IMR-90 (cell line): ENCODE results near the gene SIRPD. TPM values are rescaled to one million over a fixed set of nuclear protein-coding genes. Genes with fewer than 3 reads are reported as not detected.

Experiments
- ATAC-seq: fragments of 200-7000 bp; cut with Tn5 transposase; 2 replicates; pipeline ENCODE4 v1.9.1; 2020; ENCODE audit warnings: low read depth, mild to moderate bottlenecking, moderate library complexity
- BruUV-seq: library from RNA; stranded (reverse); fragments of 400-500 nt; replicated peaks from 2 replicates; lab custom pipeline; 2021; lab: Mats Ljungman, UMichigan
- CTCF ChIA-PET: fragments of 300-600 bp; formaldehyde crosslinking; extraction: SDS; loops from one replicate; lab custom pipeline; 2021; ENCODE audit warnings: antibody characterized with exemption; lab: Yijun Ruan, JAX
- POLR2A ChIA-PET: fragments of 300-600 bp; sonication (Branson Sonifier 250); formaldehyde crosslinking; loops from one replicate; lab custom pipeline; 2022; ENCODE audit warnings: antibody characterized with exemption; ENCODE audit not compliant: unreplicated experiment; lab: Charles Lee
- DNase-seq: peaks from one replicate; pipeline ENCODE4 v3.0.0; 2013
- H2AFZ ChIP-seq: replicated peaks from 2 replicates; pipeline ENCODE3; 2013; ENCODE audit warnings: low read length, mild to moderate bottlenecking; ENCODE audit not compliant: poor library complexity
- H2AK5ac ChIP-seq: 2 replicates; pipeline ENCODE4 v1.6.1; 2013; ENCODE audit warnings: low read depth, low read length, inconsistent platforms
- H2AK9ac ChIP-seq: replicated peaks from 2 replicates; pipeline ENCODE3; 2013; ENCODE audit warnings: mild to moderate bottlenecking, low read depth, low read length, moderate library complexity; ENCODE audit not compliant: poor library complexity
- H2BK120ac ChIP-seq: 2 replicates; pipeline ENCODE4 v1.6.1; 2013; ENCODE audit warnings: low read depth, low read length, inconsistent platforms
- H2BK15ac ChIP-seq: 3 replicates; pipeline ENCODE4 v1.6.1; 2013; ENCODE audit warnings: low read depth, low read length, inconsistent platforms
- H2BK20ac ChIP-seq: 2 replicates; pipeline ENCODE4 v1.6.1; 2013; ENCODE audit warnings: low read depth, mild to moderate bottlenecking, inconsistent platforms, low read length, moderate library complexity
- H2BK5ac ChIP-seq: 2 replicates; pipeline ENCODE4 v1.6.1; 2013; ENCODE audit warnings: mild to moderate bottlenecking, low read depth, low read length, inconsistent platforms; ENCODE audit not compliant: poor library complexity, severe bottlenecking
- H3K14ac ChIP-seq: replicated peaks from 2 replicates; pipeline ENCODE4 v1.6.1; 2013; ENCODE audit warnings: low read depth, low read length, inconsistent platforms
- H3K18ac ChIP-seq: 2 replicates; pipeline ENCODE4 v1.6.1; 2013; ENCODE audit warnings: low read depth, low read length, control low read depth
- H3K23ac ChIP-seq: 2 replicates; pipeline ENCODE4 v1.6.1; 2013; ENCODE audit warnings: low read depth, low read length, inconsistent platforms
- H3K27ac ChIP-seq: 2 replicates; pipeline ENCODE4 v1.5.1; 2013; ENCODE audit warnings: mild to moderate bottlenecking, control low read depth, low read length; ENCODE audit not compliant: insufficient read depth
- H3K27me3 ChIP-seq: 2 replicates; pipeline ENCODE4 v1.6.1; 2013; ENCODE audit warnings: low read length; ENCODE audit not compliant: control insufficient read depth, insufficient read depth
- H3K36me3 ChIP-seq: 2 replicates; pipeline ENCODE4 v1.6.1; 2013; ENCODE audit warnings: low read length, mixed read lengths; ENCODE audit not compliant: control insufficient read depth, insufficient read depth
- H3K4ac ChIP-seq: 2 replicates; pipeline ENCODE4 v1.6.1; 2013; ENCODE audit warnings: low read depth, low read length, inconsistent platforms
- H3K4me1 ChIP-seq: 2 replicates; pipeline ENCODE4 v1.6.1; 2013; ENCODE audit warnings: low read length, mixed read lengths; ENCODE audit not compliant: control insufficient read depth, insufficient read depth
- H3K4me2 ChIP-seq: 2 replicates; pipeline ENCODE4 v1.6.1; 2013; ENCODE audit warnings: low read depth, mild to moderate bottlenecking, control low read depth, low read length, moderate library complexity
- H3K4me3 ChIP-seq: 2 replicates; pipeline ENCODE4 v1.5.1; 2013; ENCODE audit warnings: low read depth, mild to moderate bottlenecking, control low read depth, low read length, moderate library complexity; ENCODE audit not compliant: insufficient read depth
- H3K56ac ChIP-seq: 2 replicates; pipeline ENCODE4 v1.6.1; 2013; ENCODE audit warnings: low read length, inconsistent platforms; ENCODE audit not compliant: insufficient read depth; ENCODE audit errors: extremely low read depth
- H3K79me1 ChIP-seq, 2 experiments: 2 replicates each; pipeline ENCODE4 v1.6.1; 2013; ENCODE audit warnings: low read length in 2 of 2, inconsistent platforms in 1 of 2, low read depth in 1 of 2
- H3K9ac ChIP-seq: 2 replicates; pipeline ENCODE4 v1.6.1; 2013; ENCODE audit warnings: low read depth, low read length, control low read depth
- H3K9me1 ChIP-seq: 2 replicates; pipeline ENCODE4 v1.6.1; 2013; ENCODE audit warnings: low read length, inconsistent platforms; ENCODE audit not compliant: insufficient read depth
- H3K9me3 ChIP-seq: 2 replicates; pipeline ENCODE4 v1.6.1; 2013; ENCODE audit warnings: low read length; ENCODE audit not compliant: control insufficient read depth, insufficient read depth
- H4K20me1 ChIP-seq: 2 replicates; pipeline ENCODE4 v1.6.1; 2013; ENCODE audit warnings: low read length, inconsistent platforms; ENCODE audit not compliant: insufficient read depth
- H4K5ac ChIP-seq: 2 replicates; pipeline ENCODE4 v1.6.1; 2013; ENCODE audit warnings: mild to moderate bottlenecking, low read depth, low read length, control low read depth
- H4K8ac ChIP-seq, 2 experiments: 2 replicates each; pipeline ENCODE4 v1.6.1; 2013; ENCODE audit warnings: low read depth in 2 of 2, low read length in 2 of 2, control low read depth in 1 of 2, inconsistent platforms in 1 of 2
- H4K91ac ChIP-seq: 2 replicates; pipeline ENCODE4 v1.6.1; 2013; ENCODE audit warnings: low read depth, low read length, inconsistent platforms; ENCODE audit not compliant: insufficient read depth
- CHD1 ChIP-seq: IDR thresholded peaks from 2 replicates; pipeline ENCODE4 v1.6.1; 2012; ENCODE audit warnings: low read depth, low read length, improper control_type of control experiment
- FOS ChIP-seq: fragments of 150-350 bp; IDR thresholded peaks from 2 replicates; pipeline ENCODE4 v1.6.1; 2016; ENCODE audit warnings: low read depth, low read length
- MXI1 ChIP-seq: IDR thresholded peaks from 2 replicates; pipeline ENCODE4 v1.6.1; 2012; ENCODE audit warnings: low read depth, mild to moderate bottlenecking, low read length, moderate library complexity, borderline replicate concordance
- NFE2L2 ChIP-seq: fragments of 150-350 bp; IDR thresholded peaks from 2 replicates; pipeline ENCODE4 v1.6.1; 2016; ENCODE audit warnings: low read depth, mild to moderate bottlenecking, low read length
- RAD21 ChIP-seq: IDR thresholded peaks from 2 replicates; pipeline ENCODE4 v1.6.1; 2012; ENCODE audit warnings: low read length, improper control_type of control experiment
- RCOR1 ChIP-seq: IDR thresholded peaks from 2 replicates; pipeline ENCODE4 v1.6.1; 2012; ENCODE audit warnings: mild to moderate bottlenecking, low read length, improper control_type of control experiment; ENCODE audit not compliant: insufficient replicate concordance
- WGBS, 2 experiments: methylation state at CpG; one replicate each; pipeline versions ENCODE4 v1.1.5 to v1.1.7; 2013; ENCODE audit warnings: missing lambda C conversion rate in 2 of 2; ENCODE audit not compliant: insufficient read length in 1 of 2; ENCODE audit errors: extremely low coverage in 2 of 2; 5-methylcytosine and 5-hydroxymethylcytosine counted together
- dilution Hi-C: fragments of 300-500 bp; cut with HindIII; formaldehyde crosslinking; loops from one replicate; pipeline ENCODE4 v1.14.3; 2018; ENCODE audit warnings: low sequenced_read_pairs; ENCODE audit not compliant: unreplicated experiment
- in situ Hi-C: fragments of 300-500 bp; cut with MboI; formaldehyde crosslinking; loops from 3 replicates; pipeline ENCODE4 v1.14.3; 2019; ENCODE audit warnings: low sequenced_read_pairs, inconsistent platforms, mixed read lengths
- intact Hi-C: fragments of 100-400 bp; cut with micrococcal nuclease; formaldehyde crosslinking; loops from 2 replicates; pipeline ENCODE4 v1.10.0; 2022
- polyA plus RNA-seq, 3 experiments: library from polyadenylated mRNA; depleted of rRNA; stranded (reverse); fragments of >200 nt; gene quantifications; 2 replicates each; pipeline ENCODE4 v1.2.3, GENCODE V29; 2012; ENCODE audit warnings: low replicate concordance in 1 of 3
- total RNA-seq: library from RNA; depleted of rRNA; stranded (reverse); fragments of >200 nt; gene quantifications from 2 replicates; pipeline ENCODE4 v1.2.3, GENCODE V29; 2012

Gene SIRPD
- total and polyA plus RNA-seq, 2 of the 4 experiments (the other 2 are of a cell fraction) = not detected

DNA sequence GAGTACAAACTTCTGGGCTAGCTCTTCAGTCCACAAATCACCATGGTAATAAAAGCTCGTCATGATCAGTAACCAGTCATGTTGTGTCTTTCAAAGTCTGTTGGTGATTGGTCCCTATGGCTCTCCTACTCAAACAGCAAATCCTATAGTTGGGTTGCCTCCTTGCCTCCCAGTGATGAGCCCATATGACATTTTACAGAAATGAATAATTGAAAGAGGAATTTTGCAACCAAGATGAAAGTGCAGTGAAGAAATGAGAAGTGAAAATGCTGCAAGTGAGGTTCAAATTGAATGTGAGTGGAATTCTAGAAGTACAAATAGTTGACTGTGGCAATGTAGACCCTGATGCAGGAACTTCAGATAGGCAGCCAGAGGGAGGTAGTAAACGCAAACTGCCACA is 5.1 kb upstream of the SIRPD start:
- no peak overlapping the region for H3K9ac ChIP-seq
- CTCF ChIA-PET = no interaction called here
- no peak overlapping the region for H4K5ac ChIP-seq
- no peak for ATAC-seq
- H3K27ac ChIP-seq = no peak overlapping the region
- no peak overlapping the region for H2BK20ac ChIP-seq
- POLR2A ChIA-PET = no interaction called here
- intact Hi-C loops = no loop called here
- no peak overlapping the region for H2BK15ac ChIP-seq
- no peak overlapping the region for H3K4me2 ChIP-seq
- dilution Hi-C loops = no loop called here
- DNase-seq = no peak
- no peaks in the 10 kb centered on the region for H3K79me1 ChIP-seq
- H3K36me3 ChIP-seq = no peaks in the 10 kb centered on the region
- no peak overlapping the region for H3K23ac ChIP-seq
- no peak overlapping the region for H2BK120ac ChIP-seq
- no peaks in the 10 kb centered on the region for H3K9me3 ChIP-seq
- no peaks in the 10 kb centered on the region for H4K20me1 ChIP-seq
- 43% methylated on average over 1 of the region's 2 CpGs; no CpG with 5 or more reads in 1 of the 2 experiments for WGBS, 2 experiments
- TF ChIP-seq NFE2L2 (no peak), CHD1 (no peak), MXI1 (no peak), FOS (no peak), RCOR1 (no peak), RAD21 (no peak)
- no peak overlapping the region for H3K4ac ChIP-seq
- H2AK9ac ChIP-seq = no peak overlapping the region
- no peaks in the 10 kb centered on the region for H3K4me1 ChIP-seq
- H2BK5ac ChIP-seq = no peak overlapping the region
- H4K8ac ChIP-seq = no peak overlapping the region
- no peak overlapping the region for H3K4me3 ChIP-seq
- H3K27me3 ChIP-seq = peaks cover 2% of the 10 kb centered on the region; the same call in 1 of the 2 replicates
- H4K91ac ChIP-seq = no peak overlapping the region
- no peak overlapping the region for H3K56ac ChIP-seq
- no peaks in the 10 kb centered on the region for H3K9me1 ChIP-seq
- no peak overlapping the region for H2AFZ ChIP-seq
- H3K14ac ChIP-seq = no peak overlapping the region
- BruUV-seq = no TSS peak
- H3K18ac ChIP-seq = no peak overlapping the region
- in situ Hi-C loops = no loop called here
- H2AK5ac ChIP-seq = no peak overlapping the region
